Transverse colon (tissue), 4 donors: ENCODE results near the gene MCC.

ENCODE experiments used
- CTCF ChIP-seq, 5 experiments: fragments of 200-600 bp in 3 of 5; fragments of 450-650 bp in 2 of 5; sonication (generic) in 3 of 5; IDR thresholded peaks; 1 replicate in 2 of 5; 2 replicates in 3 of 5; pipeline ENCODE4 v1.5.1; 2016 to 2017; ENCODE audit warnings: antibody characterized with exemption in 5 of 5, inconsistent platforms in 3 of 5, mild to moderate bottlenecking in 2 of 5, moderate library complexity in 1 of 5
- POLR2A ChIP-seq: fragments of 450-650 bp; IDR thresholded peaks from one replicate; pipeline ENCODE4 v1.6.1; 2016; ENCODE audit warnings: antibody characterized with exemption, mild to moderate bottlenecking, moderate library complexity
- POLR2AphosphoS5 ChIP-seq, 3 donors: sonication (generic); formaldehyde crosslinking; IDR thresholded peaks; one replicate each; pipeline ENCODE4 v1.6.1; 2016; ENCODE audit warnings: antibody characterized with exemption in 3 of 3

DNA sequence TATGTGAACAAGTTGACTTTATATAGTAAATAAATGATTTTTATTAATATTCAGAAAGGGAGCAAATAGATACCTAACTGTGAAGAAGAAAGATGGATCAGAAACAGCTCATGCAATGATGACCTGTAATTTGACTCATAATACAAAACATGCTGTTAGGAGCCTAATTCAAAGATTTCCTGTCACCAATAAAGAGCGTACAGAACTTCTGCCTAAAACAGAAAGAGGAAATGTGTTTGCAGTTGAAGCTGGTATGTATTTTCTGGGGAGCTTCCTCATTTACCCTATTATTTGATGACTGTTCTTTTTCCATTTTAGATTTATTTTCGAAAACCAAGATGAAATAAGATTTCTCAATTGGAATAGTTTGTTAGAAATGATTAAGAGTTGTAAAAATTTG, 36.7 kb upstream of the MCC start:
- TF ChIP-seq CTCF (IDR thresholded peaks at IDR 0.05) (no peak), POLR2AphosphoS5 (IDR thresholded peaks at IDR 0.05) (no peak), POLR2A (no peak)
